HG02973 (cell line): Measurements from ENCODE around the gene NPAS2.

Experiments
- ATAC-seq: cut with Tn5 transposase; IDR thresholded peaks from one replicate; pipeline ENCODE4 v1.9.1; 2021; ENCODE audit warnings: moderate library complexity; ENCODE audit not compliant: unreplicated experiment

The NPAS2 gene

DNA sequence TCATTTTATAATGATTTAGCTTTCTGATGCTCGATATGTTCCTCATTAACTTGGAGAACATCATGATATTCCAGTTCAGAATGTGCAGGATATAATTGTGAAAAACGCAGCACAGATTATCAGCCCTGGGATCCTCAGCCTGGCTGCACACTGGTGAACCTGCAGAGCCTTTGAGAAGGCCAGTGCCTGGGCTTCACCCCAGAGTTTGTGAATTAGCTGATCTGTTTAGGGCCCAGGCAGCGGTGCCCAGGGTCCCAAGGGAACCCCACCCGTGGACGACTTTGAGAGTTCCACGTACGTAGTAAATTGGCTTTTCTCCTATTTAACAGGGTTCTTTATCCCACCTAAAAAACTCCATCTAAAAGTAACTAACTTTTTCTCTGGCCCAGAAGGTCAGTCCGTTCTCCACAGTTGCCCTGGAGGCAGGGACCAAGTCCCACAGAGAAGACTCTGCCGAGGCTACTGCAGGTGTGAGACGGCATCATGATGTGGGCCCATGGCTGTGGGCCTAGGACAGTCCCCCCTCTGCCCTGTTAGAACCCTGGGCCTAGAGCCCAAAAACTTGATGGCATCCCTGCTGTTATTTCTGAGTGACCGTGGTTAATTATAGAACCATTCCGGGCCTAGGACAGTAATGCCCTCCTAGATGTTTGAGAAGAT, 142.6 kb downstream of the NPAS2 start:
- no peak for ATAC-seq

DNA sequence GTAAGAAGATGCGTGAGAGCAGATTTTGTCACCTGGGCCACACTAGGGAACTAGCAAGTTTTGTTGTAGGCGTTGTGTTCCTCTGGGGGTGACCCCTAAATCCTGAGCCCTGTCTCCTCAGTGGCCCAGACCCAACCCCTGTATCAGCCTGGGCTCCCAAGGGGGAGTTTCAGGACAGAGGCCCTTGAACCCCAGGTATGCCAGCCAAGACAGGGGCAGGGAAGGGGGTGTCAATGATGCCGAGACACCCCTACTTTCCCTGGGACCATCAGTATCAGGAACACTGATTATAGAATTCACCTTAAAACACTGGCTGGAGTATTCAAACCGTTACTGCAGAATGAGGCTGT, 143.1 kb downstream of the NPAS2 start:
- no peak for ATAC-seq

DNA sequence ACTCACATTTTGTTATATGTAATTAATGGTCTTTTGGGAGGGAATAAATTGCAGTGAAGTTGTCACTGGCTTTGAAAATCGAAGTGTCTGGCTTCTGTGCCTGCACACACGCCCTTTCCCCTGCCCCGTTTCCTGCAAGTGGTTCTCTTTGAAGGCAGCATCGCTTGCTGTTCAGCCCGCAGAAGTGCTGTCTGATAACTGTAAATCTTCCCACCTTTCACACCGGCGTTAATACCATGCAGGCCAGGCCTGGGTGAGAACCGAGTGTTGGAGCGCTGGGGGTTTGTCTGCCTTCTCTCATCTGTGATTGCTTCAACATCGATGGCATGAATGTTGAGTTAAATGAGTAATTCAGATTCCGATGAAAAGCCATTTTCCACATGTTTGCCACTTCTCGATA, 144.3 kb downstream of the NPAS2 start:
- no peak for ATAC-seq

DNA sequence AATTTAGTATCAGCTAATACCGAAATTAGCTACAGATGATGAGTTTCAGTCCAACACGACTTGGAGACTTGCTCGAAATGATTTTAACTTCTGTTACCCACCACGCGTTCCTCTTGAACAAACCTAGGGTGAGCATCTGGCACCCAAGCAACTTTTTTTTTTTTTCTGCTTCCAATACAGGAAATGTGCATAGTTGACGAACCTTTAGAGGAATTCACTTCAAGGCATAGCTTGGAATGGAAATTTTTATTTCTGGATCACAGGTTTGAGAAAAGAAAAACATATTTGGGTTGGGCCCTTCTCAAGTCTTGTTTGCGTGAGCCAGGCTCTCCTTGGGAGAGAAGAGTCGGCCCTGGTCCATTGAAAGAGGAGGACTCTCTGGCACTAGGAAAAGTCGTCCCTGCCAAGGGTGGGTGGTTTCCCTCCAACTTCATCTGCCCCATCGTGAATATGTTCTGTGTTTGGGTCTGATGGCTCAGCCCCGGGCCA, 144.8 kb downstream of the NPAS2 start:
- ATAC-seq: no peak

DNA sequence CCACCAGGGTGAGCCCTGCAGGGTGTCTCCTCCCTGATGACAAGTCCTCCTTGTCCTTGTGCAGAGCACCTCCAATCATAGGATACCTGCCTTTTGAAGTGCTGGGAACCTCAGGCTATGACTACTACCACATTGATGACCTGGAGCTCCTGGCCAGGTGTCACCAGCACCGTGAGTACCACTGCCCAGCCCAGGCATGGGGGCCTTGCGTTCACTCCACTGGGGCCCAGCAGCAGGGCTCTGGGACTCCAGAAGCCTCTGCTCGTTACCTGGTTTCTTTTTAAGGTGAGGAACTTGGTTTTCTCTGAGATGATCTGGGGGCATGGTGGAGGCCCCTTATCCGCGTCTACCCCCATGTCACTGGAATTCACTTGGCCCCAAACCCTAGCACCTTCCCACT, 145.7 kb downstream of the NPAS2 start:
- ATAC-seq: no peak

DNA sequence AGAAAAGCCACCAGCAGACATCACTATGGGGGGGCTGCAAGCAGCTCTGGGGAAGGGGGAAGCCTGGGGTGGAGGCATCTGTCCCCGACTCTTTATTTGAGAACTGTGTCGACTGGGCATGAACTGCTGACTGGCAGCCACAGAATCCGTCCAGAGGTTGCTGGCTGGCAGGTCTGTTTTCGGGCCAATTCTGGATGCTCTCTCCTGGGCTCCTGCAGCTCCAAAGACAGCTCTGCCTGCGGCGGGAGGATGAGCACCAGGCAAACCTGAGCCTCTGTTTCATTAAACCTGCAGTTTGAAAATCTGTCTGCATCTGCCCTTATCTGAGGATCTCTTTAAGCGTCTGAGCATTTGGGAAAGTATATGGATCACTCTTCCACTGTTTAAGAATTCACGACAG, 147.8 kb downstream of the NPAS2 start:
- ATAC-seq: no peak

DNA sequence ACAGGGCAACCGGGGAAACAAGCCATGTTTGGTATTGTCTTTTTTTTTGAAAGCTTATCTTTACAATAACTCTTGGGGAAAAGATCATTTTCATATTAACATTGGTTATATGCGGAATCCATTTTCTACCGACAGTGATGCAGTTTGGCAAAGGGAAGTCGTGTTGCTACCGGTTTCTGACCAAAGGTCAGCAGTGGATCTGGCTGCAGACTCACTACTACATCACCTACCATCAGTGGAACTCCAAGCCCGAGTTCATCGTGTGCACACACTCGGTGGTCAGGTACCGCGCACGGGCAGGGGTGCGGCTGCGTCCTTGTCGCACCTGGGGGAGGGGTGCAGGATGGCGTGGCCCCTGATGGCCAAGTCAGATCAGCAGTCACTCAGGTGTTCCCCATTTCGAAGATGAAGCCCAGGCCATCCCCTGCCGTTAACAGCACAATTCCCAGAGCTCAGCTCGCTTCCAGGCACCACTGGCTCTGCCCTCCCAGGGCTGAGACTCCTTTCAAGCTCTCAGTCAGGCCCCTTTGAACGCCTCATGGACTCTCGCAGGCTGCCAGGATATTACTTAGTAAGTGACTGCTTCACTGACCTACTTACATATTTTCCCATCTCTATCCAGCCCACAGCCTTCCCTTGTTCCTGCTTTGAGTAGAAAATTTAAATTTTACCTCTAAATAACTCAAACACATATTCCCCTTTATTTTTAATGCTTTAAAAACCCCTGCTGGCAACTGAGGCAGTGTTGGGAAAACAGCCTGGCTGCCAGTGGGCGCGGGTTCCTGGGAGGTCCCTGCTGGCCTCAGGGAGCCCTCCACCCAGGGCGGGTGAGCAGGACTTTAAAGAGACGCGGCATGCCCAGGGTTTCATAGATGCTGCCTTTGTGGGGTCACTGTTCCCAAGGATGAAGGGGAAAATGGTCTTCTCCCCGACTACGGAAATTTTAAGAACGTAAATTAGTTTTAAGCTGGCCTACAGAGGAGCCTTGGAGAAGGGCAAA, 148.5 kb downstream of the NPAS2 start:
- no peak for ATAC-seq

DNA sequence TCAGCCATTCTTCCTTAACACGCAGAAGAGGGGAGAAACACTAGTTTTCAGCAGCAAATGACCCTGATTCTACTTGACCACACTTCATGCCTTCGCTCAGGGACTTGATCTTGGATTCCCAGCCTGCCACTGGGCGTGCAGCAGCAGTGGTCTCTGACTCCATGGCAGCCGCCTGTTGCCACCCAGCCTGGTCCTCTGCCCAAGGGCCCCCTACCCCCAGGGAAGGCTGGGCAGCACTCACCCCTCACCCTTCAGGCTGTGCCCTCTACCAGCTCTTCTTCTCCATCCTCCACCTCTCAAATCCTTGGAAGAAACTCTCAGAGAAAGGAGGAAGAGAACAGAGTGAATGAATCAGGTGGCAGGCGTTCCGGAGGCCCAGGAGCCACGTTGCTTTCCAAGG, 150.1 kb downstream of the NPAS2 start:
- ATAC-seq: no peak

DNA sequence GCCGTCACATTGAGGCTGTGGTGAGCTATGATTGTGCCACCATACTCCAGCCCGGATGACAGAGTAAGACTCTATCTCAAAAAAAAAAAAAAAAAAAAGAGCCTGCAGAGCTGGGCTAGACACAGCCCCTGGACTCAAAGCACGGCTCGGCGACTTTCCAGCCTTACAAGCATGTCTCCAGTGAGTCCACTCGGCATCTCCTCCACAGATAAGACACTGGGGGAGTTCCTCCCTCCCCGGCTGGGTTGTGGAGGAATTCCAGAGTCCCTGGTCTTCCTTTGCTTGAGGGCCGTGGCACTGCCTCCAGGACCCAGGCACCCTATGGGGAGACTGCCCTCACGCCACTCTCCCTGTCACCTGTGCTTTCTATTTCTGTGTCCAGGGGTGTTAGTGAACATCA, 151.3 kb downstream of the NPAS2 start:
- no peak for ATAC-seq

DNA sequence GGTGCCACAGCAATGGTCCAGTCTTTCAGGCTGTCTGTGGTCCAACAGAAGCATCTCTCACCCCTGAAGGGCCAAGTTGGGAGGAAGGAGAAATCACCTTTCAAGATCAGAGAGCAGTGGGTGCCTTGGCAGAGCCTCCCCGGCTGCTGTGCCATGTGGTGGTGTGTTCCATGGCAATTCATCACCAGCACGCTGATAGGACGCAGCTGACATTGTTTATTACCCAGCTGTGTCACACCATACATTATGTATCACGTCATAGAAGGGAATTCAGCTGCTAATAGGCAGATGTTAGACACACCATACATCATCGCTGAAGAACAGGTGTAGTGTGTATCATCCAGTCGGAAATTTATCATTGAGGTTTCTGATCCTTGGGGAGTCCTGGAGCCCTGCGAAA, 152.5 kb downstream of the NPAS2 start:
- ATAC-seq: no peak

DNA sequence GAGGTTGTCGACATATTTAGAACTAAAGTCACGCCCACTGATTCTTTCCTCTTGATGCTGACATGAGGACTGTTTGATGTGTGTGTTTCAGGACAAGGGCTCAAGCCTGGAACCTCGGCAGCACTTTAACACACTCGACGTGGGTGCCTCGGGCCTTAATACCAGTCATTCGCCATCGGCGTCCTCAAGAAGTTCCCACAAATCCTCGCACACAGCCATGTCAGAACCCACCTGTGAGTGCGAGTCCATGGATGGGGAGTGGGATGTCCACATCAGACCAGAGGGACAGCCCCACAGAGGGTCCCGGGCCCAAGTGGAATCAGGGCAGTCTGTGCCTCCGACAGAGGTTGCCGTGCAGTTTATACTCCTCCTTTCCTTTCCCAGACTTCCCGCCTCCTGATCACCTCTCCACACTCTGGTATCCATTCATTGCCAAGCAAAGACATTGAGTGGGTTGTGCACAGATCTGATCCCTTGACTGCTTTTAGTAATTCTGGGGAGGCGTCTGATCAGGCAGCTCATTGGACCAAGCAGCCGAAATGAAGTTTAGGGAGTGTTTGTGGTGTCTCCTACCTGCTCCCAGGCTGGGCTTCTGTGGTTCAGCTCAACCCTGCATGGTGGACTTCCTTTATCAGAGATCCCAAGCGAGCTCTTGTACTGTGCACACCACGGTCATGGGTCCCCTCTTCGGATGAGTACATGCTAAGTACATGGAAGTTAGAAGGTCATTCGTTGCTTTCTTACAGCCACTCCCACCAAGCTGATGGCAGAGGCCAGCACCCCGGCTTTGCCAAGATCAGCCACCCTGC, 155.0 kb downstream of the NPAS2 start:
- no peak for ATAC-seq

DNA sequence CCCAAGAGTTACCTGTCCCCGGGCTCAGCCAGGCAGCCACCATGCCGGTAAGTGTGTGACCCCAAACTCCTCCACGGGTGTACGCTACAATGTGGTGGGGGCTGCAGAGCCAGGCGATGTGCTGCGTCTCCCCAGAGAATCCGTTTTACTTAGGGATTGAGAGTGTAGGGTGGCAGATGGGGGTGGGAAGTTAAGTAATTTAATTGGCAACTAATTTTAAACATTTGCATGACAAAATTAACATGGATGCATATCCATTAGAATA, 155.5 kb downstream of the NPAS2 start:
- no peak for ATAC-seq

DNA sequence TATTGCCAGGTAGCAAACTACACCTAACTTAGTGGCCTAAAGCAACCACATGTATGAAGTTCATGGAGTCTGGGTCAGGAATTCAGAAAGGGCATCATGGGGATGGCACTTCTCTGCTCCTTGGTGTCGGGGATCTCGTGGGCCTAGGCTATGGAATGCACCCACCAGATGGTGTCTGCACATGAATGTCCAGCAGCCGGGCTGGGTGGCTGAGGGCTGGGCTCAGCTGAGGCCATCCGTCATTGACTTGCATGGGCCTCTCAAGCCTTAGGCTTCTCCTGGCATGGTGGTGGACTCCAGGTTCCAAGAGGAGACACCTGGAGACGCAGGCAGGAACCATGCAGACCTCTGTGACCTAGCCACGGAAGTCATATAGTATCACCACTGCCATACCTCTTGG, 156.1 kb downstream of the NPAS2 start:
- no peak for ATAC-seq

DNA sequence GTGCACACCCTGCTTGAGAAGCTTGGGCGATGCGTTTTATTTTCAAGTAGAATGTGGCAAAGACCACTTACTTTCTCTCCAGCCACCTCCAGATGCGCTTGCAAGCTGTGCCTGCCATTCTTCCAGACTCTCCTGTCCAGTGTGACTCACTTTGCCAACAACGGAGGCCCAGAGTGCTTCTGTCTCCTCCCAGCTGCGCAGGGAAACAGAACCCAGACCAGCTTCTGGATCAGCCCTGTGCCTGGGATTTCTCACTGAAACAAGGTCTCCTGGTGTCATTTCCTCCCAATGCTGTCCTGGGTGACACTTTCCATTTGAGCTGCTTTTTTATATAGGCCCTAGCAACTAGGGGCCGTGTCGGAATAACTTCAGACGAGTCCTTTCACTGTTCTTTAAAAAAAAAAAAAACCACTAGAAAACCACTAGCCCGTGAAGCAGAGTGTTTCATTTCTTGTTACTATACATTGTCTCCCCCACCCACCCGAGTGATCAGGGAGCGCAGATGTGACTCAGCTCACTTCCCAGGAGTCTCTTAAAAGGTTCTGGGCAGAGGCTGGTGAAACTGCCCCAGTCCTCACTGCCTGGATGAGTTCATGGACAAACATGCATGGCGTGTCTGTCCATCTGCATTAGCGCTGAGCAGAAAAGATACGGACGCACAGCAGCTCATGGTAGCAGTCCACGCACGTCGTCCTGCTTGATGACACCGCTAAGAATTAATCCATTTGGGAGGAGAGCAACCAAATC, 156.9 kb downstream of the NPAS2 start:
- peak; percentile 83 for ATAC-seq

DNA sequence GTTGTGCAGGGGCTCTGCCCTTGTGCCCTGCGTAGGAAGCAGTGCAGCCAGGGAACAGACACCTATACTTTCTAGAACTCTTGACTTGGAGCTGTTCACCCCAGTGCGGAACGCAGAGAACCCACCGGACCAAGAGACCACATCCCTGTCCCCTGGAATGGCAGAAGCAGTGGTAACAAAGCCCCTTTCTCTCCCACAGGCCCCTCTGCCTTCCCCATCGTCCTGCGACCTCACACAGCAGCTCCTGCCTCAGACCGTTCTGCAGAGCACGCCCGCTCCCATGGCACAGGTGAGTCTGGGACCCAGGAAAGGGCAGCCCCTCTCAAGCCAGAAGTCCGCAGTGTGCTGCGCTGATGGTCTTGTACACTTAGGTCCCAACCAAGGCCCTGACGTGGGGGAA, 157.6 kb downstream of the NPAS2 start:
- no peak for ATAC-seq

DNA sequence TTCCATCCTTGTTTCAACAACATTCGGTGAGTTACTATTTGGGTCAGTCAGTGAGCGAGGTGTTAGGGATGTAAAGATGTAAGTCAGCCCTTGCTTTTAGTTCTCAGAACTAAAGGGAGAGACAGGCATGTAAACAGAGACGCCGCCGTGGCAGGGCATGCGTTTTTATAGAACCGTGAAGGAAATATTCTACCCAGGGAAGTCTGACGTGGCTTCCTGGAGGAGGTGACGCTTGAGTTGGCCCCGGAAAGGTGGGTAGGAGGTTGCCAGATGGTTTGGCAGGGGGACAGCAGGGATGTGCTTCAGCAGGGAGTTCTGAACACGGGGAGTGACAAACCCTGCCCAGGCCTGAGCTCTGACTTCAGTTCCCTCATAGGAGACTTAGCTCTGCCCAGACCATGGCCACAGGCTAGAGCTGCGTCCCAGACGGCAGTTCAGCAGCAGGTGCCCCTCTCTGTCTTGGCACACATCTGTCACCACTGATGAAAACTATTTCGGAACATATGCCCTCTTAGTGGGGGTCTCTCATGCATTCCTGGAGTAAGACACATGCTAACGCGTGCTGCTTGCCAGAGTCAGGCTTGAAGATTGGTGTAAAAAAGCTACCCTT, 158.7 kb downstream of the NPAS2 start:
- ATAC-seq: no peak

DNA sequence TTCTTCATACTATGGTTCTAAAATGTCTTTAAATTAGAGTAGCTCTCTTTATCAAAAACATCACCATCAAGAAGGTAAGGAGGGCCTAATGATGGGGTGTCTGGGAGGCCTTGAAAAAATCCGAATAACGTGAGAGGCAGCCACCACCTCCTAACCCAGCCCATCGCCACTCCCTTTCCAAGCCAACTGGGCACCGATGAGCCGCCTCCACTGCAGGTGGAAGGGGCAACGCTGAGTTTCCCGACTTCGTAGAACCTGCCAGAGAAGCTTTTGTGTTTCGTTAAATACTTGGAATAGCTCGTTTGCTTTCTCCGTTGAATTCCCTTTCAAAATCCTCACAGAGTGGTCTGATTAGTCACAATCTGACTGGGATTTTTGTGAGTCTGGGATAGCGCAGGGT, 160.1 kb downstream of the NPAS2 start:
- no peak for ATAC-seq

DNA sequence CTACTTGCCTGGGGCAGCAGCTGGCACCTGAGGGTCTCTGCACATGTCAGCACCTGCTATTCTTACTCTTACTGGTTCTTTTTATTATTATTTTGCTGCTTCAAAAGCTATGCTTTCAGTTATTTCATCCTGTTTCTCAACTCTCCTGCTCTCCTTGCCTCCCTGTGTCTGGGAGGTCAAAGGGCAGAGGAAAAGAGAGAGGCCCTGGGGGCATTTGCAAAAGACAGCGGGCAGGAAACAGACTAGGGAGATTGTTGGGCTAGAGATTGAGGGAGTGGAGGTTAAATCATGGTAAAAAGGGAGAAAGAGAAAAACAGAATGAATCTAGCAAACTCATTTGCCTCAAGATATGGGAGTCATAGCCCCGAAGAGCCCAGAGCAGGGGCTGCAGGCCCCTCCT, 161.1 kb downstream of the NPAS2 start:
- ATAC-seq: no peak

DNA sequence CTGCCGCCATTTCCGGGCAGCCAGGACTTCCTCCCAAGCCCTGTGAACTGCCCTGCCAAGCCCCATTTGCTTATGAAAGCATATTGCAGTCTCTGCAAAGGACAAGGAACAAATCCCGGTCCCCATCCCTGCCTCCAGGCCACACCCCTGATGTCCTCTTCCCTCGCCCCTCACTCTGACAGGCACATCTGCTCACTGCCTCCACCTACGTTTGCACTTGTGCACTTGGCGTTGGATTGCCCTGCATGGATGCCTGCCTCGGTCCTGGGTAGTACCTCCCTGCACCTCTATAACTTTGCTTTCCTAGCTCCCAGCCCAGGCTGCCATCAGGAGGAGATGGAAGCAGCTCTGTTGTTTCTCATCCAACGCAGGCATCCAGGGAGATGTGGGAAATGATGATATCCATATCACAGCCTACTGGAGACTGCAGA, 162.5 kb downstream of the NPAS2 start:
- ATAC-seq: no peak

DNA sequence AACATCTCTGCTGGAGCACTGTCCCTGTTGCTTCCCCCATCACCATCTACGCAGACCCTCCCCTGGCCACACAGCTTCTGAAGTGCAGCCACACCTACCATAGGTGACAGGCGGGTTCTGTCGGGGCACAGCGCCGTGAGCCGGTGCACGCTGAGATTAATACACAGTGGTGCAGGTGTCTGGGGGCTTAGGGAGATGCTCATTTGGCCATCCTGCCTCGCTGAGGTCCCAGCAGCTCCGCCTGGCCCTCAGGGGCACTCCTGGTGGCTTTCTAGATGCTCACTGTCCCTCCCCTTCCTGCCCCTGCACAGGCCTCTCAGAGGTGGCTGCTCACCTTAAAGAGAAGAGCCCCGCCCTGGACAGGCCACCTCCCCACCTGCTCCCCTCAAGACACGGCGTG, 163.3 kb downstream of the NPAS2 start:
- no peak for ATAC-seq
